SK-N-SH treated with all-trans-retinoic acid at 6 μM for 48 hours (cell line): Measurements from ENCODE around the gene PTPN1.

Experiments used
- ATAC-seq: fragments of 200-7000 bp; cut with Tn5 transposase; 3 replicates; pipeline ENCODE4 v1.9.1; 2020; ENCODE audit warnings: mild to moderate bottlenecking, moderate library complexity
- ARNTL ChIP-seq: fragments of 450-650 bp; formaldehyde crosslinking; IDR thresholded peaks from 2 replicates; pipeline ENCODE4 v1.5.0; 2020; ENCODE audit warnings: low read depth, mild to moderate bottlenecking, moderate library complexity, borderline replicate concordance
- BACH2 ChIP-seq: fragments of 250-450 bp; sonication (Bioruptor Pico); IDR thresholded peaks from 2 replicates; pipeline ENCODE4 v1.9.0; 2021; ENCODE audit warnings: mild to moderate bottlenecking, borderline replicate concordance
- CSDC2 ChIP-seq: fragments of 250-450 bp; sonication (Bioruptor Pico); IDR thresholded peaks from 2 replicates; pipeline ENCODE4 v1.5.0; 2020; ENCODE audit warnings: mild to moderate bottlenecking, moderate library complexity
- ESRRG ChIP-seq: fragments of 250-450 bp; sonication (Bioruptor Pico); IDR thresholded peaks from 2 replicates; pipeline ENCODE4 v1.6.1; 2021; ENCODE audit warnings: mild to moderate bottlenecking
- GLIS3 ChIP-seq: fragments of 250-450 bp; sonication (Bioruptor Pico); IDR thresholded peaks from 2 replicates; pipeline ENCODE4 v1.5.0; 2020; ENCODE audit warnings: mild to moderate bottlenecking, moderate library complexity
- ISL1 ChIP-seq: fragments of 250-450 bp; sonication (Bioruptor Pico); IDR thresholded peaks from 2 replicates; pipeline ENCODE4 v2.1.2; 2022; ENCODE audit warnings: mild to moderate bottlenecking, moderate library complexity
- OSR1 ChIP-seq: fragments of 250-450 bp; sonication (Bioruptor Pico); IDR thresholded peaks from 2 replicates; pipeline ENCODE4 v1.8.0; 2022; ENCODE audit warnings: moderate library complexity, mild to moderate bottlenecking, inconsistent platforms
- SNAI2 ChIP-seq: fragments of 250-450 bp; sonication (Bioruptor Pico); IDR thresholded peaks from 2 replicates; pipeline ENCODE4 v1.5.0; 2020; ENCODE audit warnings: mild to moderate bottlenecking, moderate library complexity
- TCF4 ChIP-seq: fragments of 250-450 bp; sonication (Bioruptor Pico); IDR thresholded peaks from 2 replicates; pipeline ENCODE4 v1.8.0; 2021; ENCODE audit warnings: mild to moderate bottlenecking, moderate library complexity, borderline replicate concordance
- ZC3H10 ChIP-seq: fragments of 250-450 bp; sonication (Bioruptor Pico); IDR thresholded peaks from 2 replicates; pipeline ENCODE4 v1.5.1; 2021; ENCODE audit warnings: mild to moderate bottlenecking, moderate library complexity
- ZFP3 ChIP-seq: fragments of 250-450 bp; sonication (Bioruptor Pico); IDR thresholded peaks from 2 replicates; pipeline ENCODE4 v1.5.0; 2020; ENCODE audit warnings: mild to moderate bottlenecking, moderate library complexity
- ZFP30 ChIP-seq: fragments of 450-650 bp; formaldehyde crosslinking; IDR thresholded peaks from 2 replicates; pipeline ENCODE4 v1.5.0; 2022; ENCODE audit warnings: mild to moderate bottlenecking, moderate library complexity
- TF ChIP-seq, protein P1 (sequence below): fragments of 250-450 bp; sonication (Bioruptor Pico); IDR thresholded peaks from 2 replicates; pipeline ENCODE4 v1.5.1; 2020; ENCODE audit warnings: low read depth, mild to moderate bottlenecking, moderate library complexity
- TF ChIP-seq, protein P2 (sequence below): fragments of 250-450 bp; sonication (Bioruptor Pico); IDR thresholded peaks from 2 replicates; pipeline ENCODE4 v1.8.0; 2021; ENCODE audit warnings: low read depth, mild to moderate bottlenecking, moderate library complexity, borderline replicate concordance
- TF ChIP-seq, protein P3 (sequence below): fragments of 250-450 bp; sonication (Bioruptor Pico); IDR thresholded peaks from 2 replicates; pipeline ENCODE4 v1.5.1; 2021; ENCODE audit warnings: mild to moderate bottlenecking, moderate library complexity
- TF ChIP-seq, protein P4 (sequence below): fragments of 250-450 bp; sonication (Bioruptor Pico); IDR thresholded peaks from 2 replicates; pipeline ENCODE4 v1.5.0; 2020; ENCODE audit warnings: mild to moderate bottlenecking, moderate library complexity
- TF ChIP-seq, protein P5 (sequence below): fragments of 250-450 bp; sonication (Bioruptor Pico); IDR thresholded peaks from 2 replicates; pipeline ENCODE4 v1.8.0; 2020; ENCODE audit warnings: mild to moderate bottlenecking, moderate library complexity, borderline replicate concordance

Gene PTPN1

DNA sequence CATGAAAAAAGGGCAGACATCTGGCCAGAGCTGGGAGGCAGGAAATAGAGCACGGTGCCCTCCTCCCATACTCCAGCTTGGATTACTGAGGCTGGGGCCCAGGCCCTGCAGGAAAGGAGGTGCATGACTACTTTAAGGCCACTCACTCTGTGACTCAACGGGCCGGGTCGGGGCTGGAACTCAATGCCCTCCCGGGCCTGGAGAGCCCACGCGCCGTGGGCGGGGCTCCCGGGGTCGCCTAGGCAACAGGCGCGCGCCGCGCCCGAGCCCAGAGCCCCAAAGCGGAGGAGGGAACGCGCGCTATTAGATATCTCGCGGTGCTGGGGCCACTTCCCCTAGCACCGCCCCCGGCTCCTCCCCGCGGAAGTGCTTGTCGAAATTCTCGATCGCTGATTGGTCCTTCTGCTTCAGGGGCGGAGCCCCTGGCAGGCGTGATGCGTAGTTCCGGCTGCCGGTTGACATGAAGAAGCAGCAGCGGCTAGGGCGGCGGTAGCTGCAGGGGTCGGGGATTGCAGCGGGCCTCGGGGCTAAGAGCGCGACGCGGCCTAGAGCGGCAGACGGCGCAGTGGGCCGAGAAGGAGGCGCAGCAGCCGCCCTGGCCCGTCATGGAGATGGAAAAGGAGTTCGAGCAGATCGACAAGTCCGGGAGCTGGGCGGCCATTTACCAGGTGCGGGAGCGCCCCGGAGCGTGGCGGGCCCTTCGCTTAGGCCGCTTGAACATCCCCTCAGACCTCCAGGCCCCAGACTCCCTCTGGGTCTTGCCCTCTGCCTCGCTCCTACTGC lies at the start of gene PTPN1:
TSS of gene PTPN1 (plus strand) at position 461 of the 783 bp plus-strand sequence. CDS start at position 606, 145 bp downstream.
- ATAC-seq = peak; percentile 97

DNA sequence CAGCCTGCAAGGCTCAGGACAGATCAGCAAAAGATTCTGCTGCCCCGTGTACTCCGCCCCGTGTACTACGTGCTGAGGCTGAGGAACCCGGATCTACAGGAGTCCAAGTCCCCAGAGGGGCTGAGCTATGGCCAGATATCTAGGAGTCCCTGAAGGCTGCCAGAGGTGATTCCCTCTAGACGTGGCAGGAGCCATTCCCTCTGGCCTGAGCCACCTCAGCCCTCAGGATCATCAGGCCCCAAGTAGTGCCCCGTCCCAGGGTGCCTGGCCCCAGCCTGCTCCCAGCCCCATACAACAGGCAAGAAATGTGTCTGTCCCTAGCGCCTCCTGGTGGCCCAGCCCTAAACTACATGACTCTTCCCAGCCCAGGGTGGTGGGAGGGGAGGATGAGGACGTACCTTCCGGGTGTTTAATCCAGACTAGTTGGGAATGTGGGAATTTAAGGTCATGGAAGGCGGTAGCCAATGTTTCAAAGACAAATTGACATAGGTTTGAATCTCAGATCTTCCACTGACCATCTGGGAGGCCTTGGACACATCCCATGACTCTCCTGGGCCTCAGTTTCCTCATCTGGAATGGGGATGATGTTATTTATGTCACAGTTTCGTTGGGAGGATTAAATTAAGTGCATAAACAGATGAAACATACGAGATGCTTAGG lies 49.4 kb upstream of the PTPN1 start:
- TF ChIP-seq ZC3H10 (CRISPR knock-in tag) (no peak), BACH2 (CRISPR knock-in tag) (no peak), ZFP3 (CRISPR knock-in tag) (no peak), ESRRG (CRISPR knock-in tag) (no peak), ARNTL (CRISPR knock-in tag) (no peak), CSDC2 (no peak), OSR1 (CRISPR knock-in tag) (no peak)
- TF ChIP-seq, protein P1, sequence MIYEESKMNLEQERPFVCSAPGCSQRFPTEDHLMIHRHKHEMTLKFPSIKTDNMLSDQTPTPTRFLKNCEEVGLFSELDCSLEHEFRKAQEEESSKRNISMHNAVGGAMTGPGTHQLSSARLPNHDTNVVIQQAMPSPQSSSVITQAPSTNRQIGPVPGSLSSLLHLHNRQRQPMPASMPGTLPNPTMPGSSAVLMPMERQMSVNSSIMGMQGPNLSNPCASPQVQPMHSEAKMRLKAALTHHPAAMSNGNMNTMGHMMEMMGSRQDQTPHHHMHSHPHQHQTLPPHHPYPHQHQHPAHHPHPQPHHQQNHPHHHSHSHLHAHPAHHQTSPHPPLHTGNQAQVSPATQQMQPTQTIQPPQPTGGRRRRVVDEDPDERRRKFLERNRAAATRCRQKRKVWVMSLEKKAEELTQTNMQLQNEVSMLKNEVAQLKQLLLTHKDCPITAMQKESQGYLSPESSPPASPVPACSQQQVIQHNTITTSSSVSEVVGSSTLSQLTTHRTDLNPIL (CRISPR knock-in tag) = no peak
- TF ChIP-seq, protein P2, sequence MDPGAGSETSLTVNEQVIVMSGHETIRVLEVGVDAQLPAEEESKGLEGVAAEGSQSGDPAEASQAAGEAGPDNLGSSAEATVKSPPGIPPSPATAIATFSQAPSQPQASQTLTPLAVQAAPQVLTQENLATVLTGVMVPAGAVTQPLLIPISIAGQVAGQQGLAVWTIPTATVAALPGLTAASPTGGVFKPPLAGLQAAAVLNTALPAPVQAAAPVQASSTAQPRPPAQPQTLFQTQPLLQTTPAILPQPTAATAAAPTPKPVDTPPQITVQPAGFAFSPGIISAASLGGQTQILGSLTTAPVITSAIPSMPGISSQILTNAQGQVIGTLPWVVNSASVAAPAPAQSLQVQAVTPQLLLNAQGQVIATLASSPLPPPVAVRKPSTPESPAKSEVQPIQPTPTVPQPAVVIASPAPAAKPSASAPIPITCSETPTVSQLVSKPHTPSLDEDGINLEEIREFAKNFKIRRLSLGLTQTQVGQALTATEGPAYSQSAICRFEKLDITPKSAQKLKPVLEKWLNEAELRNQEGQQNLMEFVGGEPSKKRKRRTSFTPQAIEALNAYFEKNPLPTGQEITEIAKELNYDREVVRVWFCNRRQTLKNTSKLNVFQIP (CRISPR knock-in tag) = no peak
- TF ChIP-seq, protein P3, sequence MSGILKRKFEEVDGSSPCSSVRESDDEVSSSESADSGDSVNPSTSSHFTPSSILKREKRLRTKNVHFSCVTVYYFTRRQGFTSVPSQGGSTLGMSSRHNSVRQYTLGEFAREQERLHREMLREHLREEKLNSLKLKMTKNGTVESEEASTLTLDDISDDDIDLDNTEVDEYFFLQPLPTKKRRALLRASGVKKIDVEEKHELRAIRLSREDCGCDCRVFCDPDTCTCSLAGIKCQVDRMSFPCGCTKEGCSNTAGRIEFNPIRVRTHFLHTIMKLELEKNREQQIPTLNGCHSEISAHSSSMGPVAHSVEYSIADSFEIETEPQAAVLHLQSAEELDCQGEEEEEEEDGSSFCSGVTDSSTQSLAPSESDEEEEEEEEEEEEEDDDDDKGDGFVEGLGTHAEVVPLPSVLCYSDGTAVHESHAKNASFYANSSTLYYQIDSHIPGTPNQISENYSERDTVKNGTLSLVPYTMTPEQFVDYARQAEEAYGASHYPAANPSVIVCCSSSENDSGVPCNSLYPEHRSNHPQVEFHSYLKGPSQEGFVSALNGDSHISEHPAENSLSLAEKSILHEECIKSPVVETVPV (CRISPR knock-in tag) = no peak
- peak; percentile 92 for ATAC-seq

More for the DNA sequence above, at the start of gene PTPN1:
- TF ChIP-seq, protein P1 (CRISPR knock-in tag) = no peak
- no peak for TF ChIP-seq TCF4 (CRISPR knock-in tag)
- TF ChIP-seq ZFP30 (CRISPR knock-in tag) = no peak

DNA sequence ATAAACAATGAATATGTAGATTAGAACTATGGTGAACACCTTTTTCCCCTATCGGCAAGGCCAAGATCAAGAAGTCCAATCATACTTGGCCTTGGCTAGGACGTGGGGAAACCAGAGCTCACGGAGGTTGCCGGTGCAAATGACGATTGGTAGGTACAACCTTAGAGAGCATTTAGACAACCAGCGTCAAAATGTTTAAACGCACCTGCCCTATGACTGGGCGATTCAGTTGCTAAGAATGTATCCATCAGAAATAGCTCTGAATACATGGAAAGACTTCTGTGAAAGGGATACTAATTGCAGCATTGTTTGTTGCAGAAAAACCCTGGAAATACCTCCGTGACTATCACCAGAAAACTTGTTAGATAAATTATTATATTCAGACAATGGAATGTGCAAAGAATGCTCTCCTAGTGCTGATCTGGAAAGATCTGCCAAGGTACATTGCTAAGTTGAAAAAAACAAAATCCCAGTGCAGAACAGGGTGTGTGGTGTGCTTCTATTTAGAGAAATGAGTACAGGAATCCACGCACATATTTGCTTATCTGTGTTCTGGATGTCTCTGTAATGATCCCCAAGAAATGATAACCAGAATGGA lies 48.0 kb upstream of the PTPN1 start:
- ATAC-seq = no peak
- TF ChIP-seq CSDC2 (no peak), SNAI2 (CRISPR knock-in tag) (no peak), OSR1 (CRISPR knock-in tag) (no peak), BACH2 (CRISPR knock-in tag) (no peak), GLIS3 (no peak), TCF4 (CRISPR knock-in tag) (no peak), ESRRG (CRISPR knock-in tag) (no peak), ARNTL (CRISPR knock-in tag) (no peak), ISL1 (CRISPR knock-in tag) (no peak), ZFP30 (CRISPR knock-in tag) (no peak)
- TF ChIP-seq, protein P2 (CRISPR knock-in tag) = no peak
- TF ChIP-seq, protein P3 (CRISPR knock-in tag) = no peak
- TF ChIP-seq, protein P1 (CRISPR knock-in tag) = no peak
- TF ChIP-seq, protein P4, sequence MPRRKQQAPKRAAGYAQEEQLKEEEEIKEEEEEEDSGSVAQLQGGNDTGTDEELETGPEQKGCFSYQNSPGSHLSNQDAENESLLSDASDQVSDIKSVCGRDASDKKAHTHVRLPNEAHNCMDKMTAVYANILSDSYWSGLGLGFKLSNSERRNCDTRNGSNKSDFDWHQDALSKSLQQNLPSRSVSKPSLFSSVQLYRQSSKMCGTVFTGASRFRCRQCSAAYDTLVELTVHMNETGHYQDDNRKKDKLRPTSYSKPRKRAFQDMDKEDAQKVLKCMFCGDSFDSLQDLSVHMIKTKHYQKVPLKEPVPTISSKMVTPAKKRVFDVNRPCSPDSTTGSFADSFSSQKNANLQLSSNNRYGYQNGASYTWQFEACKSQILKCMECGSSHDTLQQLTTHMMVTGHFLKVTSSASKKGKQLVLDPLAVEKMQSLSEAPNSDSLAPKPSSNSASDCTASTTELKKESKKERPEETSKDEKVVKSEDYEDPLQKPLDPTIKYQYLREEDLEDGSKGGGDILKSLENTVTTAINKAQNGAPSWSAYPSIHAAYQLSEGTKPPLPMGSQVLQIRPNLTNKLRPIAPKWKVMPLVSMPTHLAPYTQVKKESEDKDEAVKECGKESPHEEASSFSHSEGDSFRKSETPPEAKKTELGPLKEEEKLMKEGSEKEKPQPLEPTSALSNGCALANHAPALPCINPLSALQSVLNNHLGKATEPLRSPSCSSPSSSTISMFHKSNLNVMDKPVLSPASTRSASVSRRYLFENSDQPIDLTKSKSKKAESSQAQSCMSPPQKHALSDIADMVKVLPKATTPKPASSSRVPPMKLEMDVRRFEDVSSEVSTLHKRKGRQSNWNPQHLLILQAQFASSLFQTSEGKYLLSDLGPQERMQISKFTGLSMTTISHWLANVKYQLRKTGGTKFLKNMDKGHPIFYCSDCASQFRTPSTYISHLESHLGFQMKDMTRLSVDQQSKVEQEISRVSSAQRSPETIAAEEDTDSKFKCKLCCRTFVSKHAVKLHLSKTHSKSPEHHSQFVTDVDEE = no peak
- TF ChIP-seq, protein P5, sequence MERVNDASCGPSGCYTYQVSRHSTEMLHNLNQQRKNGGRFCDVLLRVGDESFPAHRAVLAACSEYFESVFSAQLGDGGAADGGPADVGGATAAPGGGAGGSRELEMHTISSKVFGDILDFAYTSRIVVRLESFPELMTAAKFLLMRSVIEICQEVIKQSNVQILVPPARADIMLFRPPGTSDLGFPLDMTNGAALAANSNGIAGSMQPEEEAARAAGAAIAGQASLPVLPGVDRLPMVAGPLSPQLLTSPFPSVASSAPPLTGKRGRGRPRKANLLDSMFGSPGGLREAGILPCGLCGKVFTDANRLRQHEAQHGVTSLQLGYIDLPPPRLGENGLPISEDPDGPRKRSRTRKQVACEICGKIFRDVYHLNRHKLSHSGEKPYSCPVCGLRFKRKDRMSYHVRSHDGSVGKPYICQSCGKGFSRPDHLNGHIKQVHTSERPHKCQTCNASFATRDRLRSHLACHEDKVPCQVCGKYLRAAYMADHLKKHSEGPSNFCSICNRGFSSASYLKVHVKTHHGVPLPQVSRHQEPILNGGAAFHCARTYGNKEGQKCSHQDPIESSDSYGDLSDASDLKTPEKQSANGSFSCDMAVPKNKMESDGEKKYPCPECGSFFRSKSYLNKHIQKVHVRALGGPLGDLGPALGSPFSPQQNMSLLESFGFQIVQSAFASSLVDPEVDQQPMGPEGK (CRISPR knock-in tag) = no peak
